Left ventricle myocardium inferior (tissue), 1 donor: ENCODE measurements around the gene SP2. TPM values are rescaled to one million over a fixed set of nuclear protein-coding genes. Genes with fewer than 3 reads are reported as not detected.

Source experiments
- DNase-seq: peaks from one replicate; pipeline ENCODE4 v3.0.0-alpha.2; 2020
- H3K27ac ChIP-seq: fragments of 200-600 bp; replicated peaks from 2 replicates; pipeline ENCODE4 v1.8.0; 2021
- H3K27me3 ChIP-seq: fragments of 200-600 bp; 2 replicates; pipeline ENCODE4 v1.8.0; 2021; ENCODE audit warnings: low read depth
- H3K36me3 ChIP-seq: fragments of 200-600 bp; 2 replicates; pipeline ENCODE4 v1.8.0; 2021
- H3K4me1 ChIP-seq: fragments of 200-600 bp; 2 replicates; pipeline ENCODE4 v1.8.0; 2021
- H3K4me3 ChIP-seq: fragments of 200-600 bp; 2 replicates; pipeline ENCODE4 v1.8.0; 2021; ENCODE audit warnings: mild to moderate bottlenecking, moderate library complexity
- H3K9me3 ChIP-seq: fragments of 200-600 bp; replicated peaks from 2 replicates; pipeline ENCODE4 v1.8.0; 2021
- intact Hi-C: fragments of 100-400 bp; cut with micrococcal nuclease; formaldehyde crosslinking; loops from one replicate; pipeline ENCODE4 v1.11.0; 2022
- total RNA-seq: library from RNA; stranded (reverse); fragmentation: NEBNext Ultra II Directional; extraction: Animal tissue kit (Norgen Biotek cat#: 25700); gene quantifications from one replicate; pipeline ENCODE4 v1.2.1, GENCODE V29; 2021
- TF ChIP-seq, protein P1 (sequence below): fragments of 200-600 bp; IDR thresholded peaks from 2 replicates; pipeline ENCODE4 v1.8.0; 2021; ENCODE audit warnings: antibody characterized with exemption, mild to moderate bottlenecking, borderline replicate concordance
- donor health status: DM: no; HTN: yes; CAD: no; lungs with severe emphysema.

The SP2 gene
- total RNA-seq, 1 donor from 2014 or later: 13.9 TPM

DNA sequence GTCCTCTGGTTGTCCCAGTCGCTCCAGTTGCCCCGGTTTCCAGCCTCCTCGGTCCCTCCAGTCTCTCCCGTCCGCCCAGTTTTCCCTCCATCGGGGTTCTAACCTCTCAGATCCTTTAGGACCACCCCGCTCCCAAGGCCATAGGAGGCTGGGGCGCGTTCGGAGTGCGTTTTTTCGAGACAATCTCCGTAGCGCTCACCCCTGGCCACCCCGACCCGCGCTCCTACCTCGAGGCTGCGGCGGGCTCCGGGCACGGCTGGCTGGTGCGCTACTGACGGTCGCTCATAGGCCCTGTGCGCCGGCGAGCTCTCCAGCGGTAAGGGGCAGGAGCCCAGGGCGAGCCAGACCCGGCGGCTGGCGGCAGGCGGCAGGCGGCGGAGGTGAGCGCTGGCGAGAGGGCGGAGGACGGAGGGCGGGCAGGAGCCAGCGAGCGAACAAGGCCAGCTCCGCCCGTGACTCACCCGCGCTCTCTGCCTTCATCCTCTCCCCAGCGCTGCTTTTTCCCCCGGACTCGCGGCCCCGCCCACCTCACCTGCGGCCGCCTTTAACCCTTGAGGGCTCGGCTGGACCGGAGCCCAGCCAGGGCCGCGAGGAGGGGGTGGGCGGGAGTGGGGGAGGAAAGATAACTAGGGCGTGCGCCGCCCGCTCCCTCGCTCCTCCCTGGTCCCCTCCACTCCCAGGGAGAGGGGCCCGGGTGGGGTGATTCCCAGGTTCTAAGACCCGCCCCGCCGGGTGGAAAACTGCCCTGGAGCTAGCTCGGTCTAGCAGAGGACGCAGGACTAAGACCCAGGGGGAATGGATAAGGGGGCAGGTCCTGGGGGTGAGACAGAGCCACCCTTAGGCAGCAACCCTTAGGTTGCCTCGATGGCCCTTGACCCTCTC, 45.1 kb upstream of the SP2 start, which contains the start of gene SP6:
Gene SP6, minus strand, starts transcription at position 472 of the 882 bp plus-strand sequence. CDS start 2,734 bp downstream, outside the sequence.
- Histone ChIP-seq H3K4me3 (peak within 1 kb of the TSS; percentile 62), H3K36me3 (no peaks in the 10 kb centered on the region), H3K27ac (no peak within 1 kb of the TSS), H3K27me3 (peaks cover 100% of the 10 kb centered on the region), H3K4me1 (peaks cover 30% of the 10 kb centered on the region), H3K9me3 (no peaks in the 10 kb centered on the region)
- DNase-seq: peak; percentile 35
- intact Hi-C loops: no loop called here
- TF ChIP-seq, protein P1, sequence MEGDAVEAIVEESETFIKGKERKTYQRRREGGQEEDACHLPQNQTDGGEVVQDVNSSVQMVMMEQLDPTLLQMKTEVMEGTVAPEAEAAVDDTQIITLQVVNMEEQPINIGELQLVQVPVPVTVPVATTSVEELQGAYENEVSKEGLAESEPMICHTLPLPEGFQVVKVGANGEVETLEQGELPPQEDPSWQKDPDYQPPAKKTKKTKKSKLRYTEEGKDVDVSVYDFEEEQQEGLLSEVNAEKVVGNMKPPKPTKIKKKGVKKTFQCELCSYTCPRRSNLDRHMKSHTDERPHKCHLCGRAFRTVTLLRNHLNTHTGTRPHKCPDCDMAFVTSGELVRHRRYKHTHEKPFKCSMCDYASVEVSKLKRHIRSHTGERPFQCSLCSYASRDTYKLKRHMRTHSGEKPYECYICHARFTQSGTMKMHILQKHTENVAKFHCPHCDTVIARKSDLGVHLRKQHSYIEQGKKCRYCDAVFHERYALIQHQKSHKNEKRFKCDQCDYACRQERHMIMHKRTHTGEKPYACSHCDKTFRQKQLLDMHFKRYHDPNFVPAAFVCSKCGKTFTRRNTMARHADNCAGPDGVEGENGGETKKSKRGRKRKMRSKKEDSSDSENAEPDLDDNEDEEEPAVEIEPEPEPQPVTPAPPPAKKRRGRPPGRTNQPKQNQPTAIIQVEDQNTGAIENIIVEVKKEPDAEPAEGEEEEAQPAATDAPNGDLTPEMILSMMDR: peak; percentile 46

DNA sequence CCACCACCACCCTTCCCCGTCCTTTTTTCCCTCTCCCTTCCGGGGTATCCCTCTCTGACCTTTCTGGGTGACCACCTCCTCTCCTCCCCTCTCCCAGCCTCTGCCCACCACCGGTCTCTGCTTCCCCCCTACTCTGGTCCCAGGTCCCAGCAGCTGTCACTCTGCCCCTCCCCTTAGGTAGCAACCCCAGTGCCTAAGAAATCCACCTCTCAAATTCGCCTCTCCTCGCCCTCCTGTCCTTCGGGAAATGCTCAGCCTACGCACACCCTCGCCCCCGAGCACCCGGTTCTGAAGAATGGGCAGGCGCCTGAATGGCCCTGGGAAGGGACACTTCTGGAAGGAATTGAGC, 44.3 kb upstream of the SP2 start:
- Histone ChIP-seq H3K9me3 (no peaks in the 10 kb centered on the region), H3K4me3 (no peak overlapping the region), H3K36me3 (no peaks in the 10 kb centered on the region), H3K4me1 (peaks cover 30% of the 10 kb centered on the region), H3K27me3 (peaks cover 100% of the 10 kb centered on the region), H3K27ac (no peak overlapping the region)
- DNase-seq: no peak
- TF ChIP-seq, protein P1: no peak
- intact Hi-C loops: no loop called here

DNA sequence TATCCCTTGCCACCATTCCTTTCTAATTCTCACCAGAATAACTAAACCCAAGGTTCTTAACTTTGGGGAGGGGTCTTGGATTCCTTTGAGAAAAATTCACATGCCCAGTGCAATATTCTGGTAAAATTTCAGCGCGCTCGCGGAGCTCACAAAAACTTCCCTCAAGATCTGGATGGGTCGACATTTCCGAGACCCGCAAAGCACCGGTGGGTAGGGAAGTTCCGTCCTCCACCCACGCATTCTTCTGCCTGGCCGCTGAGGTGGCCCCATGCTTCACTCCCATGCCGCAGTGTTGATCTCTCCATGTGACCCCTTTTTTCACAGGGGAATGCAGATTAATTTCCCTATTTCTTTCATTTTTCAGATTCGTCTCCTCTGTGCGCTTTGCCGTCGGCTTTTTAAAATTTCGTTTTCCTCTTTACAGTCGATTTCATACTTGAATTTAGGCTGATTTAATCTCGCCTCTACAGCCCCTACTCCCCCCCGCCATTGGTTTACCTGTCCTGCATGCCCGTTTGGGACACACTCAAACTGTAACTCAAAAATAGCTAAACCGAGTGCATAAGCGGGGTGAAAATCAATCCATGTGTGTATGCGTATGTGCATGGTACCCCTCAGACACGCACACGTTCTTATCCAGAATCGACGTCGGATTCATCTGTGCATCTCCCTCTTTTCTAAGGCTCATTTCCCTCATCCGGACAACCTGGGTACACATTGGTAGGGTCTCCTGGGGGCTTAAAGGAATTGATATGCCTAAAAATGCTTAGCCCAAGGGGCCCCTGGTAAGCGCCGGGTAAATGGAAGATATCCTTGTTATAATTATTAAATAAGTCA, 43.7 kb upstream of the SP2 start:
- TF ChIP-seq, protein P1: no peak
- no peak for DNase-seq
- Histone ChIP-seq H3K27me3 (peaks cover 100% of the 10 kb centered on the region), H3K4me3 (no peak overlapping the region), H3K36me3 (no peaks in the 10 kb centered on the region), H3K27ac (no peak overlapping the region), H3K9me3 (no peaks in the 10 kb centered on the region), H3K4me1 (peaks cover 26% of the 10 kb centered on the region)
- intact Hi-C loops: no loop called here

DNA sequence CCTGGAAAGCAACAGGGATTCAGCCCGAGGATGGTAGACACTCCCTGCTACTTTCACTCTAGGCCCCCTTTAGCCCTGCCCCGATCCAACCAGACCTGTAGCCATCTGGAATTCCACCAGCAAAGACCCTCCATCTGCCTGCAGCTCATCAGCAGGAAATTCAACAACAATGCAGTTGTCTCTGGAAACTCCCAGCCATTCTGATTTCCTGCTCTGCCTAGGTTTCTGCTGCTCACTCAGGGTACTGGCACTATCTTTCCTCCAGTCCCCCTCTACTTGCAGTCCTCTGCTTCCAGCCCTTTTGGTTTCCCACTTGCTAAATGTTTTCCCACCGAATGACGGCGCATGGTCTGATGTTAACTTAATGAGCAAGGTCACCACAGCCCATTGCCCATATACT, 42.4 kb upstream of the SP2 start:
- Histone ChIP-seq H3K27me3 (peaks cover 97% of the 10 kb centered on the region), H3K4me1 (peaks cover 22% of the 10 kb centered on the region), H3K36me3 (no peaks in the 10 kb centered on the region), H3K27ac (no peak overlapping the region), H3K4me3 (no peak overlapping the region), H3K9me3 (no peaks in the 10 kb centered on the region)
- TF ChIP-seq, protein P1: no peak
- DNase-seq: no peak
- intact Hi-C loops: no loop called here

DNA sequence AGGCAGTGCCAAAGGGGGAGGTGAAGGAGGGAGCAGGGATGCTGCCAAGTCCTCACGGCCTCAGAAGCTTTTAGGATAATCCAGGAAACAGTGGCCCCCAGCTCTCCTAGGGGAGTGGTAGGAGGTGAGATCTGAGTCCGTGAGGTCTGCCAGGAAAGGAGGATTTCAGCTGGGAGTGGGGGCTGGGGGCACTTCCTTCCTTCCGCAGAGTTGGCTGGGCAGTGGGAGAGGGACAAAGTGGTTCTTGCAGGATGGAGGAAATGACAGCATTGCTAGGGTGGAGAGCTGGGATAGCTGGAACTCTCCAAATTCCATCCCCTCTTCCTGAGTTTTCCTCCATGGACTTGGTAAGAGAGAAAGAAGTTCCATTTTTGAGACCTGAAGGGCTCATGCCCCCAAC, 40.3 kb upstream of the SP2 start:
- no peaks in the 10 kb centered on the region for H3K9me3 ChIP-seq
- no peaks in the 10 kb centered on the region for H3K36me3 ChIP-seq
- H3K27ac ChIP-seq: no peak overlapping the region
- TF ChIP-seq, protein P1: no peak
- peaks cover 96% of the 10 kb centered on the region for H3K27me3 ChIP-seq
- intact Hi-C loops: no loop called here
- H3K4me1 ChIP-seq: peaks cover 17% of the 10 kb centered on the region
- DNase-seq: no peak
- no peak overlapping the region for H3K4me3 ChIP-seq
